Peyer's patch (tissue), 4 donors: ENCODE results near the gene FBXW2. TPM values are rescaled to one million over a fixed set of nuclear protein-coding genes. Genes with fewer than 3 reads are reported as not detected.

Experiments
- DNase-seq, 3 donors: peaks; one replicate each; pipeline ENCODE4 v3.0.0-alpha.2; 2017 to 2019
- H3K27ac ChIP-seq, 4 donors: fragments of 200-600 bp; sonication (generic); one replicate each; pipeline ENCODE4 v1.5.1; 2016 to 2019
- H3K27me3 ChIP-seq, 2 donors: fragments of 200-600 bp; sonication (generic); one replicate each; pipeline ENCODE4 v1.5.1; 2019
- H3K36me3 ChIP-seq, 3 donors: fragments of 200-600 bp; sonication (generic); one replicate each; pipeline ENCODE4 v1.5.1; 2016 to 2019
- H3K4me1 ChIP-seq, 4 donors: fragments of 200-600 bp; sonication (generic); one replicate each; pipeline ENCODE4 v1.5.1; 2016 to 2019
- H3K4me3 ChIP-seq, 4 donors: fragments of 200-600 bp; sonication (generic); 1 replicate in 3 of 4; 2 replicates in 1 of 4; pipeline ENCODE4 v1.5.1; 2016 to 2019; ENCODE audit warnings: mild to moderate bottlenecking in 1 of 4
- H3K9me3 ChIP-seq, 4 donors: fragments of 200-600 bp; sonication (generic); one replicate each; pipeline ENCODE4 v1.5.1; 2016 to 2019; ENCODE audit warnings: mild to moderate bottlenecking in 1 of 4
- CTCF ChIP-seq, 6 experiments: fragments of 450-650 bp in 4 of 6; fragments of 200-600 bp in 2 of 6; sonication (generic) in 1 of 6; IDR thresholded peaks; one replicate each; pipeline ENCODE4 v1.5.1; 2017 to 2019; ENCODE audit warnings: antibody characterized with exemption in 6 of 6, mild to moderate bottlenecking in 3 of 6, moderate library complexity in 1 of 6
- POLR2A ChIP-seq, 2 donors: fragments of 450-650 bp; IDR thresholded peaks; one replicate each; pipeline ENCODE4 v1.5.1; 2017; ENCODE audit warnings: antibody characterized with exemption in 2 of 2, mild to moderate bottlenecking in 2 of 2, moderate library complexity in 2 of 2
- total RNA-seq, 4 donors: library from RNA; depleted of rRNA; stranded (reverse); fragments of >200 nt; gene quantifications; one replicate each; pipeline ENCODE4 v1.1.0, GENCODE V29; 2016

The FBXW2 gene
- total RNA-seq, 4 donors from 2014 or later = 70.5 to 93.3 (median 82.8) TPM

- TF ChIP-seq POLR2A (IDR thresholded peaks at IDR 0.05) (no peak), CTCF (IDR thresholded peaks at IDR 0.05) (no peak)
- peaks cover 0 to 67% (median 0%) of the 10 kb centered on the region in 3 donors for H3K36me3 ChIP-seq
These were observed 16.0 kb downstream of the FBXW2 start for GRCh38 chr9:120777229-120777628.

GRCh38 chr9:120776788-120777187 lies 16.4 kb downstream of the FBXW2 start:
- no peak for DNase-seq
- peaks cover 0 to 70% (median 0%) of the 10 kb centered on the region in 3 donors for H3K36me3 ChIP-seq
- no peaks in the 10 kb centered on the region for H3K27me3 ChIP-seq
- no peaks in the 10 kb centered on the region for H3K9me3 ChIP-seq
- H3K4me3 ChIP-seq = no peak overlapping the region
- TF ChIP-seq POLR2A (IDR thresholded peaks at IDR 0.05) = no peak
- TF ChIP-seq CTCF (IDR thresholded peaks at IDR 0.05) = no peak
- H3K27ac ChIP-seq = no peak overlapping the region
- no peaks in the 10 kb centered on the region for H3K4me1 ChIP-seq

More at GRCh38 chr9:120777229-120777628, 16.0 kb downstream of the FBXW2 start:
- Histone ChIP-seq H3K9me3 (no peaks in the 10 kb centered on the region), H3K4me1 (no peaks in the 10 kb centered on the region), H3K27ac (no peak overlapping the region), H3K27me3 (no peaks in the 10 kb centered on the region), H3K4me3 (no peak overlapping the region)
- DNase-seq = no peak

- no peak for DNase-seq
- no peak for TF ChIP-seq CTCF (IDR thresholded peaks at IDR 0.05)
- TF ChIP-seq POLR2A (IDR thresholded peaks at IDR 0.05) = no peak
- H3K36me3 ChIP-seq = peaks cover 0 to 79% (median 0%) of the 10 kb centered on the region in 3 donors
These were observed 17.4 kb downstream of the FBXW2 start for GRCh38 chr9:120775859-120776258.

GRCh38 chr9:120774719-120775118 lies 18.5 kb downstream of the FBXW2 start:
- Histone ChIP-seq H3K4me1 (no peaks in the 10 kb centered on the region), H3K27me3 (no peaks in the 10 kb centered on the region)

More at GRCh38 chr9:120775859-120776258, 17.4 kb downstream of the FBXW2 start:
- no peak overlapping the region for H3K27ac ChIP-seq
- H3K4me1 ChIP-seq = no peaks in the 10 kb centered on the region
- no peaks in the 10 kb centered on the region for H3K27me3 ChIP-seq
- H3K4me3 ChIP-seq = no peak overlapping the region
- no peaks in the 10 kb centered on the region for H3K9me3 ChIP-seq

GRCh38 chr9:120773256-120773655 lies 20.0 kb downstream of the FBXW2 start:
- Histone ChIP-seq H3K36me3 (peaks cover 0 to 85% (median 0%) of the 10 kb centered on the region in 3 donors), H3K4me1 (no peaks in the 10 kb centered on the region), H3K4me3 (no peak overlapping the region), H3K9me3 (no peaks in the 10 kb centered on the region), H3K27ac (peak overlapping the region in 1 of 4 donors; percentile 53), H3K27me3 (no peaks in the 10 kb centered on the region)
- no peak for DNase-seq
- TF ChIP-seq CTCF (IDR thresholded peaks at IDR 0.05) (no peak), POLR2A (IDR thresholded peaks at IDR 0.05) (no peak)

More at GRCh38 chr9:120774719-120775118, 18.5 kb downstream of the FBXW2 start:
- no peaks in the 10 kb centered on the region for H3K9me3 ChIP-seq
- no peak overlapping the region for H3K4me3 ChIP-seq
- DNase-seq = no peak
- TF ChIP-seq POLR2A (IDR thresholded peaks at IDR 0.05) (no peak), CTCF (IDR thresholded peaks at IDR 0.05) (no peak)
- no peak overlapping the region for H3K27ac ChIP-seq
- peaks cover 0 to 81% (median 0%) of the 10 kb centered on the region in 3 donors for H3K36me3 ChIP-seq

GRCh38 chr9:120770931-120771330 lies 22.3 kb downstream of the FBXW2 start:
- H3K4me1 ChIP-seq = peaks cover 0 to 7% (median 2%) of the 10 kb centered on the region in 4 donors
- H3K36me3 ChIP-seq = peaks cover 0 to 69% (median 0%) of the 10 kb centered on the region in 3 donors

More at GRCh38 chr9:120770931-120771330, 22.3 kb downstream of the FBXW2 start:
- no peaks in the 10 kb centered on the region for H3K9me3 ChIP-seq
- no peak overlapping the region for H3K27ac ChIP-seq
- TF ChIP-seq POLR2A (IDR thresholded peaks at IDR 0.05) = no peak
- H3K4me3 ChIP-seq = no peak overlapping the region
- no peaks in the 10 kb centered on the region for H3K27me3 ChIP-seq
- DNase-seq = no peak
